ENCODE data around the gene IPMK. TPM values are rescaled to one million over a fixed set of nuclear protein-coding genes. Genes with fewer than 3 reads are reported as not detected.

IPMK gene
- total RNA-seq, 1 donor from 2014 or later = 6.7 TPM

DNA sequence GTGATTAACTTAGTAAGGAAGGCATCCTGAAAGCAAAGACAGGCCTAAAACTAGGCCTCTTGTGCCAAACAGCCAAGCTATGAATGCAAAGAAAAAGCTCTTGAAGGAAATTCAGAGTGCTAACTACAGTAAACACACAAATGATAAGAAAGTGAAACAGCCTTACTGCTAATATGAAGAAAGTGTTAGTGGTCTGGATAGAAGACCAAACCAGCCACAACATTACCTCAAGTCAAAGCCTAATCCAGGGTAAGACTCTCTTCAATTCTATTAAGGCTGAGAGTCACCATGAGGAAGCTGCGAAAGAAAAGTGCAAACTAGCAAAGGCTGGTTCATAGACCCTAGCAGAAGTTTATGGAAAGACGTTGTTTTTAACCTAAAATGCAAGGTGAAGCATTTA lies 66.0 kb downstream of the IPMK start:
- Mint-ChIP-seq H3K4me3 (no peak overlapping the region), H3K9me3 (peaks cover 6% of the 10 kb centered on the region), H3K4me1 (no peaks in the 10 kb centered on the region), H3K36me3 (ENCODE audit: low read depth) (peaks cover 10% of the 10 kb centered on the region), H3K27me3 (ENCODE audit: low read depth) (no peaks in the 10 kb centered on the region), H3K27ac (ENCODE audit: unreplicated experiment) (no peak overlapping the region)
- DNase-seq (ENCODE audit: low read depth, low spot score) = no peak
- TF ChIP-seq, protein P1, sequence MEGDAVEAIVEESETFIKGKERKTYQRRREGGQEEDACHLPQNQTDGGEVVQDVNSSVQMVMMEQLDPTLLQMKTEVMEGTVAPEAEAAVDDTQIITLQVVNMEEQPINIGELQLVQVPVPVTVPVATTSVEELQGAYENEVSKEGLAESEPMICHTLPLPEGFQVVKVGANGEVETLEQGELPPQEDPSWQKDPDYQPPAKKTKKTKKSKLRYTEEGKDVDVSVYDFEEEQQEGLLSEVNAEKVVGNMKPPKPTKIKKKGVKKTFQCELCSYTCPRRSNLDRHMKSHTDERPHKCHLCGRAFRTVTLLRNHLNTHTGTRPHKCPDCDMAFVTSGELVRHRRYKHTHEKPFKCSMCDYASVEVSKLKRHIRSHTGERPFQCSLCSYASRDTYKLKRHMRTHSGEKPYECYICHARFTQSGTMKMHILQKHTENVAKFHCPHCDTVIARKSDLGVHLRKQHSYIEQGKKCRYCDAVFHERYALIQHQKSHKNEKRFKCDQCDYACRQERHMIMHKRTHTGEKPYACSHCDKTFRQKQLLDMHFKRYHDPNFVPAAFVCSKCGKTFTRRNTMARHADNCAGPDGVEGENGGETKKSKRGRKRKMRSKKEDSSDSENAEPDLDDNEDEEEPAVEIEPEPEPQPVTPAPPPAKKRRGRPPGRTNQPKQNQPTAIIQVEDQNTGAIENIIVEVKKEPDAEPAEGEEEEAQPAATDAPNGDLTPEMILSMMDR (conservative IDR thresholded peaks at IDR 0.05) = no peak

DNA sequence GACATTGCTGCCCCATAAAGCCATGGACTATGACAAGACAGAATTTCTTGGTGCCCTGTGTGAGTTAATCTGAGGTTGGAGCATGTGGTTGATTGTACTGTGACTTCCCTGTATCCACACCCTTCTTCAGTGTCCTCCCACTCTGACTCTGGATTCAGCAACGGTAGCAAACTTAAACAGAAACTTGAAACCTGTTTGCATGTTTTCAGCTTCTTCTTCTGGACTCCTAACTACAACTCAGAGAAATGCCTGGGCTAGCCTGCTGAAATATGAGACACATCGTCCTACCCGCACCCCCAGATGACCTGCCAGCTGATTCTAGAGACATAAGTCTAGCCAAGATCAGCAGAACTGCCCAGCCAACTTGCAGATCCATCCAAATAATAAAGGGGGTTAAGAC lies 78.4 kb downstream of the IPMK start:
- H3K27ac Mint-ChIP-seq (ENCODE audit: unreplicated experiment) = no peak overlapping the region

DNA sequence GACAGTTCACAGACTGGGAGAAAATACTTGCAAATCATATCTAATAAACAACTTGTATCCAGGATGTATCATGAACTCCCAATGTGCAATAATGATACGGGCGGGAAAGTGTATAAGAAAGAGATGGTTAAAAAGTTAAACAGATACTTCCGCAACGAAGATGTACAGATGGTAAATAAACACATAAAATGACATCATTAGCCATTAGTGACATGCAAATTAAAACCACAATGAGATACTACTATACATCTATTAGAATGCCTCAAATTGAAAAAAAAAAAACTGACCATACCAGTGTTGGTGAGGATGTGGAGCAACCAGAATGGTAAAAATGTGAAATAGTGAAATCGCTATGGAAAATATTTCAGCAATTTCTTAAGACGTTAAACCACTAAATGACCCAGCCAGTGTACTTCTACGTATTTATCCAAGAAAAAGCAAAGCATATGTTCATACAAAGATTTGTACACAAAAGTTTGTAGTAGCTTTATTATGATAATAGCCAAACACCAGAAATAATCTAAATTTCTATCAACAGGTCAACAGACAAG lies 83.5 kb downstream of the IPMK start:
- Mint-ChIP-seq H3K4me3 (no peak overlapping the region), H3K27ac (ENCODE audit: unreplicated experiment) (no peak overlapping the region), H3K9me3 (no peaks in the 10 kb centered on the region), H3K4me1 (no peaks in the 10 kb centered on the region), H3K27me3 (ENCODE audit: low read depth) (peaks cover 5% of the 10 kb centered on the region), H3K36me3 (ENCODE audit: low read depth) (no peaks in the 10 kb centered on the region)
- TF ChIP-seq, protein P1 (conservative IDR thresholded peaks at IDR 0.05) = no peak
- DNase-seq (ENCODE audit: low read depth, low spot score) = no peak

More for the DNA sequence above, 78.4 kb downstream of the IPMK start:
- H3K27me3 Mint-ChIP-seq (ENCODE audit: low read depth) = peaks cover 5% of the 10 kb centered on the region
- H3K9me3 Mint-ChIP-seq = no peaks in the 10 kb centered on the region
- H3K4me1 Mint-ChIP-seq = no peaks in the 10 kb centered on the region
- no peaks in the 10 kb centered on the region for H3K36me3 Mint-ChIP-seq (ENCODE audit: low read depth)
- no peak overlapping the region for H3K4me3 Mint-ChIP-seq
- no peak for DNase-seq (ENCODE audit: low read depth, low spot score)
- TF ChIP-seq, protein P1 (conservative IDR thresholded peaks at IDR 0.05) = no peak

DNA sequence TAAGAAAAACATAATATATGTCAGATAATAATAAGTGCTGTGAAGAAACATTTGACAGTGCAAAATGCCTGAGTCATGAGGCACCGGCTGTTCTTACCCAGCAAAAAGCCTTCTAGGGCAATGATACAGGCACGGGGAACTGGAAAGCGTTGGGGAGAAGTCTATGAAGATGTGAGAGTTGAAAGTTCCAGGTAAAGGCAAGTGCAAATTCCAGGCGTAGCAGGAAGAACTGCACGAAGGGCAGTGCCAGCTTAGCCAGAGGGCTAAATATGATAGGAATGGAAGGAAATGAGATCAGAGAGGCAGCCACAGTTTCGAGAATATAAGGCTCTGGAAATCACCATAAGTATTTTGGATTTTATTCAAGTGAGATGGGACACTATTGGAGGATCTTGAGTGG lies 87.0 kb downstream of the IPMK start:
- DNase-seq (ENCODE audit: low read depth, low spot score) = no peak
- TF ChIP-seq, protein P1 (conservative IDR thresholded peaks at IDR 0.05) = no peak
- no peaks in the 10 kb centered on the region for H3K36me3 Mint-ChIP-seq (ENCODE audit: low read depth)
- H3K27ac Mint-ChIP-seq (ENCODE audit: unreplicated experiment) = no peak overlapping the region
- H3K4me1 Mint-ChIP-seq = no peaks in the 10 kb centered on the region
- no peak overlapping the region for H3K4me3 Mint-ChIP-seq
- H3K27me3 Mint-ChIP-seq (ENCODE audit: low read depth) = no peaks in the 10 kb centered on the region
- no peaks in the 10 kb centered on the region for H3K9me3 Mint-ChIP-seq

DNA sequence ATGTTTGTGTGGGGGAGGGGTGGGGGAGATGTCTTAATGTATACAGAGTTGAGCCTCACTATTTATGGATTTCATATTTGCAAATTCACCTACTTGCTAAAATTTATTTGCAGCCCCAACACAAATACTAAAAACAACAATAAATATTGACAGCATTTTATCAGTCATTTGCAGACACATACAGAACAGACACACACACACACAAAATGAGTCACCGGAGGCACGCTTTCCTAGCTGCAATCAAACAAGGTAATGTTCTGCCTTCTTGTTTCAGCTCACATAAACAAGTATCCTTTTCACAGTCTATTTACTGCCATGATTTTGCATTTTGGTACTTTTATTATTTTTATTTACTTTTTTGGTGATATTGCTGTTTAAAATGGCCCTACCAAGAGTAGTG lies 88.5 kb downstream of the IPMK start:
- H3K36me3 Mint-ChIP-seq (ENCODE audit: low read depth) = no peaks in the 10 kb centered on the region

More for the DNA sequence above, 88.5 kb downstream of the IPMK start:
- Mint-ChIP-seq H3K27me3 (ENCODE audit: low read depth) (peaks cover 2% of the 10 kb centered on the region), H3K4me3 (no peak overlapping the region), H3K9me3 (no peaks in the 10 kb centered on the region), H3K4me1 (no peaks in the 10 kb centered on the region), H3K27ac (ENCODE audit: unreplicated experiment) (no peak overlapping the region)
- TF ChIP-seq, protein P1 (conservative IDR thresholded peaks at IDR 0.05) = no peak
- DNase-seq (ENCODE audit: low read depth, low spot score) = no peak

Measured in neural crest cell (in vitro differentiated cells).